Muscle of leg (tissue), 16 donors: Measurements from ENCODE around the gene WDR12. TPM values are rescaled to one million over a fixed set of nuclear protein-coding genes. Genes with fewer than 3 reads are reported as not detected.
"Not testable (repeated sequence)": the region's sequence is repeated elsewhere in the genome, so short reads cannot be mapped to it uniquely, and the experiment has no call there.

ENCODE experiments used
- DNase-seq: peaks from one replicate; pipeline ENCODE4 v3.0.0; 2013
- H3K27ac ChIP-seq: one replicate; pipeline ENCODE4 v1.5.1; 2013; ENCODE audit warnings: mild to moderate bottlenecking, low read length, control low read depth
- H3K27me3 ChIP-seq: one replicate; pipeline ENCODE4 v1.6.1; 2013; ENCODE audit warnings: low read length; ENCODE audit not compliant: control insufficient read depth, insufficient read depth
- H3K36me3 ChIP-seq: one replicate; pipeline ENCODE4 v1.6.1; 2013; ENCODE audit warnings: low read length; ENCODE audit not compliant: control insufficient read depth, insufficient read depth
- H3K4me1 ChIP-seq: one replicate; pipeline ENCODE4 v1.6.1; 2013; ENCODE audit warnings: low read length; ENCODE audit not compliant: control insufficient read depth, insufficient read depth
- H3K4me3 ChIP-seq: one replicate; pipeline ENCODE4 v1.5.1; 2013; ENCODE audit warnings: low read length, control low read depth
- H3K9me3 ChIP-seq: replicated peaks from 2 replicates; pipeline ENCODE4 v1.6.1; 2013; ENCODE audit warnings: low read depth, low read length; ENCODE audit not compliant: control insufficient read depth
- WGBS: methylation state at CpG from one replicate; pipeline ENCODE4 v1.1.5; 2013; ENCODE audit warnings: missing lambda C conversion rate; ENCODE audit not compliant: insufficient coverage; 5-methylcytosine and 5-hydroxymethylcytosine counted together
- long read RNA-seq, 11 donors: transcript quantifications; one replicate each; lab custom pipeline, GENCODE V29; 2026
- polyA plus RNA-seq, 8 donors: library from polyadenylated mRNA; unstranded; fragments of 120-200 nt; gene quantifications; one replicate each; pipeline versions ENCODE4 v1.2.1 to v1.2.3, GENCODE V29; 2013; ENCODE audit warnings: inconsistent platforms in 1 of 8, low replicate concordance in 1 of 8; ENCODE audit not compliant: insufficient read length in 8 of 8, insufficient read depth in 1 of 8
- total RNA-seq: library from RNA; stranded (reverse); fragments of 120-200 nt; gene quantifications from one replicate; pipeline ENCODE4 v1.2.4, GENCODE V29; 2013

The WDR12 gene
- total RNA-seq (34.3 TPM), polyA plus RNA-seq (10 to 100 TPM; 56.7 to 76.1 (median 66.8) TPM)
- long read RNA-seq, donor 1, full-length matches to known transcripts, result 3 of 3 reads
- long read RNA-seq, donor 1, partial matches to known transcripts, result 0 of 3 reads
- long read RNA-seq, donor 1, other reads (novel, unspliced or antisense), result 0 of 3 reads
- long read RNA-seq, donor 2, full-length matches to known transcripts, result 1 of 1 reads
- long read RNA-seq, donor 2, partial matches to known transcripts, result 0 of 1 reads
- long read RNA-seq, donor 2, other reads (novel, unspliced or antisense), result 0 of 1 reads
- long read RNA-seq, donor 3, full-length matches to known transcripts, result 6 of 6 reads
- long read RNA-seq, donor 3, partial matches to known transcripts, result 0 of 6 reads
- long read RNA-seq, donor 3, other reads (novel, unspliced or antisense), result 0 of 6 reads
- long read RNA-seq, donor 4, full-length matches to known transcripts, result 2 of 2 reads
- long read RNA-seq, donor 4, partial matches to known transcripts, result 0 of 2 reads
- long read RNA-seq, donor 4, other reads (novel, unspliced or antisense), result 0 of 2 reads
- long read RNA-seq, donor 5, full-length matches to known transcripts, result 16 of 21 reads
- long read RNA-seq, donor 5, partial matches to known transcripts, result 5 of 21 reads
- long read RNA-seq, donor 5, other reads (novel, unspliced or antisense), result 0 of 21 reads
- long read RNA-seq, donor 6, full-length matches to known transcripts, result 13 of 13 reads
- long read RNA-seq, donor 6, partial matches to known transcripts, result 0 of 13 reads
- long read RNA-seq, donor 6, other reads (novel, unspliced or antisense), result 0 of 13 reads
- long read RNA-seq, donor 7, full-length matches to known transcripts, result 3 of 3 reads
- long read RNA-seq, donor 7, partial matches to known transcripts, result 0 of 3 reads
- long read RNA-seq, donor 7, other reads (novel, unspliced or antisense), result 0 of 3 reads
- long read RNA-seq, donor 8, full-length matches to known transcripts, result 6 of 14 reads
- long read RNA-seq, donor 8, partial matches to known transcripts, result 8 of 14 reads
- long read RNA-seq, donor 8, other reads (novel, unspliced or antisense), result 0 of 14 reads
- long read RNA-seq, donor 9, full-length matches to known transcripts, result 7 of 7 reads
- long read RNA-seq, donor 9, partial matches to known transcripts, result 0 of 7 reads
- long read RNA-seq, donor 9, other reads (novel, unspliced or antisense), result 0 of 7 reads
- long read RNA-seq, donor 10, full-length matches to known transcripts, result 7 of 7 reads
- long read RNA-seq, donor 10, partial matches to known transcripts, result 0 of 7 reads
- long read RNA-seq, donor 10, other reads (novel, unspliced or antisense), result 0 of 7 reads
- long read RNA-seq, donor 11, full-length matches to known transcripts, result 8 of 8 reads
- long read RNA-seq, donor 11, partial matches to known transcripts, result 0 of 8 reads
- long read RNA-seq, donor 11, other reads (novel, unspliced or antisense), result 0 of 8 reads

DNA sequence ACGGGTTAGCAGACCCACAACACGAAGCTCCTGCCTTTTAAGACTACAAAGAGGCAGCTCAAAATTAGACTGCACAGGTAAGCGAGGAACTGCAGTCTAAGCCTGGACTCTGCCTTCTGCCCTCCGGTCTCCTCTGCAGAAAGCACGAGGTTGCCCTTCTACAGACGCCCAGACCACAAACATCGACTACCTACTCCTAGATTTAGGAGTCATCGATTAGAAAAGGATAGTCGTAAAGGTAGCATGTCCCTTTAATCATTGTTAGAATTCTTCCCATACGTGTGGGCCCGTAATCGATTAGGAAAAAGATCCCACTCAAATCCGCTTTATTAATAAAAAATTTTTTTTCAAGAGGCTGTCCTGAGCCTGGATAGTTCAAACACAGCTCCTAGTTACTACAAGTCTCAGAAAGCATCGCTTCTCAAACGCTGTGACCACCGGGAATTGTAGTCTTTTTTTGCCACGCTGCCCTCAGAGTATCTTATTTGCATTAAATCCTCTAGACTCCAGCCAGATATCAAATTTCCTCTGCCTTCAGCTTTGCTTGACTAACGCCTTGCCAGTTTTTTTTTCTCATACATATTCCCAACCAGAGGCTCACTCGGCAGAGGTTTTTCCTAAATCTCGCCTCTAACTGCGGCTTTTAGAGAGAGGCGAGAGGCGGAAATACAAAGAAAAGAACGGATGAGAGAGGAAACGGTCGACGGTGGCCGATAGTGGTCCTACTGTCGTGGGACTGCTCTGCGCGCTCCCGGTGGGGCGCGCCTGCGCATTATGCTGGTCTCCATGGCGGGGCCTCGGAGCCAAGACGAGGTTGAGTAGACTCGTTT lies at the start of gene WDR12, which contains the start of gene CARF:
Gene WDR12 (minus strand): TSS at position 162 of the 830 bp plus-strand sequence. CDS start 197 bp downstream, outside the sequence.
Gene CARF (plus strand): TSS at position 764 of the 830 bp plus-strand sequence. CDS start 29,628 bp downstream, outside the sequence.
- peak; percentile 99 for DNase-seq
- Histone ChIP-seq H3K9me3 (no peaks in the 10 kb centered on the region), H3K27ac (peak within 1 kb of the TSS; percentile 99), H3K36me3 (no peaks in the 10 kb centered on the region), H3K4me3 (peak within 1 kb of the TSS; percentile 94), H3K27me3 (no peaks in the 10 kb centered on the region), H3K4me1 (peaks cover 6% of the 10 kb centered on the region)
- WGBS, result under 1% methylated on average over 24 of the region's 39 CpGs

DNA sequence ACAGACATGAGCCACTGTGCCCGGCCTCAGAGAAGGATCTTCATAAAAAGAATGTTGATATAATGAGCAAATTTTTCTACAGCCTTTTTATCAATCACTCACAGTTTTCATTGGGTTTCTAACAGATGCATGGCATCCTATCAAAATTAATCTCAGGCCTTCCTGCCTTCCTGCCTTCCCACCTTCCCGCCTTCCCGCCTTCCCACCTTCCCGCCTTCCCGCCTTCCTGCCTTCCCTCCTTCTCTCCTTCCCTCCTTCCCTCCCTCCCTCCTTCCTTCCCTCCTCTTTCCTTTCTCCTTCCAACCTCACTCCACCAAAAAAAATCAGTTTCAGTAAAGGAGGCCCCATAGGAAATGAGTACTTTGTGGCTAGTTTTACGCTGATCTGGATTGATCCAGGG lies 49.1 kb upstream of the WDR12 start:
- Histone ChIP-seq H3K4me1 (no peaks in the 10 kb centered on the region), H3K27me3 (no peaks in the 10 kb centered on the region), H3K4me3 (no peak overlapping the region), H3K27ac (no peak overlapping the region), H3K36me3 (peaks cover 15% of the 10 kb centered on the region), H3K9me3 (no peaks in the 10 kb centered on the region)
- 93% methylated on average over 3 of the region's 6 CpGs for WGBS
- no peak for DNase-seq

- Histone ChIP-seq H3K27me3 (no peaks in the 10 kb centered on the region), H3K36me3 (peaks cover 4% of the 10 kb centered on the region), H3K9me3 (peaks cover 9% of the 10 kb centered on the region), H3K4me1 (no peaks in the 10 kb centered on the region), H3K4me3 (no peak overlapping the region), H3K27ac (no peak overlapping the region)
- WGBS, result no CpG with 5 or more reads among the region's 2 CpGs
- DNase-seq, result peak; percentile 6
Observed at GRCh38 chr2:202950592-202950991, 39.1 kb upstream of the WDR12 start.

GRCh38 chr2:202949333-202949732 lies 37.9 kb upstream of the WDR12 start:
- H3K27ac ChIP-seq, H3K27me3 ChIP-seq, H3K4me3 ChIP-seq, H3K9me3 ChIP-seq, H3K36me3 ChIP-seq, H3K4me1 ChIP-seq, DNase-seq: not testable (repeated sequence)
- WGBS, result no CpG with 5 or more reads among the region's 3 CpGs

DNA sequence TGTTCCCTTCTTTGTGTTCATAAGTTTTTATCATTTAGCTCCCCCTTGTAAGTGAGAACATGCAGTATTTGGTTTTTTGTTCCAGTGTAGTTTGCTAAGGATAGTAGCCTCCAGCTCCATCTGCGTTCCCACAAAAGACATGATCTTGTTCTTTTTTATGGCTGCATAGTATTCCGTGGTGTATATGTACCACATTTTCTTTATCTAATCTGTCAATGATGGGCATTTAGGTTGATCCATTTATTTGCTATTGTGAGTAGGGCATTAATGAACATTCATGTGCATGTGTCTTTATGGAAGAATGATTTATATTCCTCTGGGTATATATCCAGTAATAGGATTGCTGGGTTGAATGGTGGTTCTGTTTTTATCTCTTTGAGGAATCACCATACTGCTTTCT lies 34.0 kb upstream of the WDR12 start:
- Histone ChIP-seq H3K4me1 (no peaks in the 10 kb centered on the region), H3K9me3 (peaks cover 9% of the 10 kb centered on the region), H3K4me3 (no peak overlapping the region), H3K27ac (no peak overlapping the region), H3K36me3 (peaks cover 2% of the 10 kb centered on the region), H3K27me3 (no peaks in the 10 kb centered on the region)
- no peak for DNase-seq
- no CpG with 5 or more reads among the region's 2 CpGs for WGBS

DNA sequence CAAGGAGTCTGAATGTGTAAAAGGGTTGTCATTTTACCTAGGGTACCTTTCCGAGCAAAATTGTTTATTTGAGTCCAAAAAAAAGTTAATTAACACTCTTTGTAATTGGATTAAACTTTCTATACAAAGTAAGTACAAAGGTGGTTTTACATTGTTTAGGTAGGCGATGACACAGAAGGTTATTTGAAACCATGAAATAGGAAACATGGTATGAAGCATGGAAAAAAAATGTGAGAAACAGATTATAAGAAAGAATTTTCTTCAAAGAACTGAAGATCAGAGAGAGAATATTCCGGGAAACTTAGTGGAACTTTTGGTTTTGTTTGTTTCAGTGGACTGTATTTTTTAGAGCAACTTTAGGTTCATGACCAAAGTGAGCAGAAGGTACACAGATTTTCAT lies 33.3 kb upstream of the WDR12 start:
- Histone ChIP-seq H3K9me3 (peaks cover 9% of the 10 kb centered on the region), H3K27me3 (no peaks in the 10 kb centered on the region), H3K27ac (no peak overlapping the region), H3K4me1 (no peaks in the 10 kb centered on the region), H3K4me3 (no peak overlapping the region), H3K36me3 (peaks cover 2% of the 10 kb centered on the region)
- no CpG with 5 or more reads among the region's 3 CpGs for WGBS
- DNase-seq, result no peak

DNA sequence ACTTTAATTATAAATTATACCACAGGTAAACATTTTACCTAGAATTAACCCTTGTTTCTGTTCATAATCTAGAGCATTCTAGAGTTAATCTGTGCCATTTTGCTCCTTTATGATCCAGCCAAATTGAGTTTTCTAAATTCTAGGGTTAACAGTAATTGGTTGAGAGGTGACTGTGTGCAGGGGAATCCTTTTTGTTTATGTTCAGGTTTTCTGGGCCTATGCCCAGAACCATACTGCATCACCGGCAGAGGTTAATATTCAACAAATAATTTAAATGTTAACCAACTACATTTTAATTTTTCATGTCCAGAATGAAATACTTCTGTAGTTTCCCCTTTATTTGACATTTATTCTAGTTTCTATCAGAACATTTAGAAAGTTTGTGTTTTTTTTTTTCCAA lies 32.9 kb upstream of the WDR12 start:
- peaks cover 2% of the 10 kb centered on the region for H3K36me3 ChIP-seq
- no CpG with 5 or more reads among the region's 1 CpG for WGBS
- DNase-seq, result no peak

DNA sequence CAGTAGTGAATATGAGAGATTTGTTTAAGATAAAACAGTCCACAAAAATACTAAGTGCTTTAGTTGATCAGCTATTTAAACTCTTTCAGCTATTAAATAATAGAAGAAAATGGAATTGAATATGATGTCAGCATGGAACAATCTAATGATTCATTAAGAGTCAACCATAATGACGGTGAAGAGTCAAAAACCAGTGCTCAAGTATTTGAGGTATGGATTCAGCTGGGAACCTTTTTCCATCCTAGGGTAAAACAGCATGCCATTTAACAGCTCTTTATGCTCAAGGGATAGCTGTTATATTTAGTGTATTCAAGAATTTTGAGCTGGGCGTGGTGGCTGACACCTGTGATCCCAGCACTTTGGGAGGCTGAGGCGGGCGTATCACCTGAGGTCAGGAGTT lies 30.3 kb upstream of the WDR12 start:
- no peak for DNase-seq
- H3K27me3 ChIP-seq, result no peaks in the 10 kb centered on the region
- H3K36me3 ChIP-seq, result peaks cover 10% of the 10 kb centered on the region
- H3K27ac ChIP-seq, result no peak overlapping the region
- no peaks in the 10 kb centered on the region for H3K9me3 ChIP-seq
- H3K4me1 ChIP-seq, result no peaks in the 10 kb centered on the region
- WGBS, result 88% methylated on average over 1 of the region's 4 CpGs
- no peak overlapping the region for H3K4me3 ChIP-seq

More for the DNA sequence above, 32.9 kb upstream of the WDR12 start:
- Histone ChIP-seq H3K4me1 (no peaks in the 10 kb centered on the region), H3K27ac (no peak overlapping the region), H3K9me3 (peaks cover 9% of the 10 kb centered on the region), H3K4me3 (no peak overlapping the region), H3K27me3 (no peaks in the 10 kb centered on the region)

DNA sequence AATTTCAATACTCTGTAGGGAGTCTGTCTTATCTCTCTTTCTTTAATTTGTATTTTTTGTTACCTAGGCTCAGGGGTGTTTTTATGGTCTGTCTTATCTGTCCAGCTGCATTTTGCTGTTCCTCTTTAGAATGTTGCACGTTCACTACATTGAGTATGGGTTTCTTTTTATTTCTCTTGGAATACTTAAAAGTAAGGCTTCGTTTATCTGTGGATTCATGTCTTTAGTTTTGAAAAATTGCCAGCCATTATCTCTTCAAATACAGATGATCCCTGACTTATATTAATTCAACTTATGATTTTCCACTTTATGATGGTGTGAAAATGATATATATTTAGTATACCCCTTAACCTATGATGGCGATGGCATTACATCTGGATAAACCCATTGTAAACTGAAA lies 27.5 kb upstream of the WDR12 start:
- Histone ChIP-seq H3K27ac (no peak overlapping the region), H3K9me3 (no peaks in the 10 kb centered on the region), H3K4me1 (no peaks in the 10 kb centered on the region), H3K4me3 (no peak overlapping the region), H3K36me3 (peaks cover 15% of the 10 kb centered on the region), H3K27me3 (no peaks in the 10 kb centered on the region)
- no CpG with 5 or more reads among the region's 3 CpGs for WGBS
- no peak for DNase-seq
